ENCODE data around the gene OR10AD1.

Gene OR10AD1

DNA sequence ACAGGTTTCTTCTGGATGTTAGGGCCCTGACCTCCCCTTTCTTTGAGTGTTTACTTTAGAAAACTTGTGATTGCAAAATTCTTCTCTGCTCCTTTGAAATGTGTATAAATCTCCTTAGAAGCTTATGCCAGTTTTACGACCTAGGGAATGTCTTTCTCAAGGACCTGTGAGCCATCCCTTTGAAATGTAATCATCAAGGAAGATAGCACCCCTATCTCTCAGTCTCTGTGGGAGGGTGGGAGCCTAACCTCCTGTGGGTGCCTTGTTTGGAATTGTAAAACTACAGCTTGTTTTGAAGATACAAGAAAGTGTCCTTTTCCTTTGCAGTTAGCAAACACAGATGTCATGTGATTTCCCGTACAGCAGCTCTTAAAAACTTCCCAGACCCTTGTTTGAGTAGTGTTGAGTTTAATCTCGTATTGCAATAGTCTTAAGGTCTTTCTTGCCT lies 3.3 kb downstream of the OR10AD1 start:
- H3K27me3 ChIP-seq (ENCODE audit: control insufficient read depth, low read length): 0 out of 2 replicates have a peak, but pooled peaks cover 3% of the 10 kb centered on the region
- no peak overlapping the region for H3K4me2 ChIP-seq (ENCODE audit: low read length)
- TF ChIP-seq EZH2phosphoT487 (IDR thresholded peaks at IDR 0.05; ENCODE audit: borderline replicate concordance, low read length): no peak
- no peak for TF ChIP-seq CTCF (IDR thresholded peaks at IDR 0.05; ENCODE audit: low read depth, low read length, poor library complexity, severe bottlenecking)
- H3K9me2 ChIP-seq (replicated peaks; ENCODE audit: control insufficient read depth, low read length): no peaks in the 10 kb centered on the region
- no peaks in the 10 kb centered on the region for H3K36me3 ChIP-seq (ENCODE audit: control insufficient read depth, low read length)
- no peaks in the 10 kb centered on the region for H3K9me3 ChIP-seq (ENCODE audit: control insufficient read depth, insufficient read depth, low read length)
- peaks cover 6% of the 10 kb centered on the region for H3K79me2 ChIP-seq (ENCODE audit: control insufficient read depth, low read length)
- peaks cover 23% of the 10 kb centered on the region for H3K4me1 ChIP-seq (ENCODE audit: control insufficient read depth, low read length)
- no peak overlapping the region for H3K27ac ChIP-seq (ENCODE audit: low read depth, low read length)
- no peaks in the 10 kb centered on the region for H3F3A ChIP-seq (ENCODE audit: control insufficient read depth, insufficient read depth)
- no peaks in the 10 kb centered on the region for H4K20me1 ChIP-seq (ENCODE audit: control insufficient read depth, insufficient read depth, low read depth, low read length)
- no peak overlapping the region for H3K4me3 ChIP-seq (ENCODE audit: low read length)

DNA sequence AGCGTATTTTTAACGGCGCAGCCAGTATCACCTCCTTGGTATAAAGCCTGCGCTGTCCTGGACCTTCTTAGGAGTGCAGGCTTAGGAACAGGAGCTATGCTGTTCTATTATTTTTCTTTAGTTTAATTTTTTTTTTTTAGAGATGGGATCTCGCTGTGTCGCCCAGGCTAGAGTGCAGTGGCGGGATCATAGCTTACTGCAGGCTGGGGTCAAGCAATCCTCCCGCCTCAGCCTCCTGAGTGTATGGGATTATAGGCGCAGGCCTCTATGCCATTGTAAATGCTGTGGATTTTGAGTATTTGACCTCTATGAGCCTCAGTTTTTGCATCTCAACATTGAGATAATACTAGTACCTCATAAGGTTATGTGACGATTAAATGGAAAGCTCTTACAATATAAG lies 4.1 kb downstream of the OR10AD1 start:
- TF ChIP-seq EZH2phosphoT487 (IDR thresholded peaks at IDR 0.05; ENCODE audit: borderline replicate concordance, low read length) (no peak), CTCF (IDR thresholded peaks at IDR 0.05; ENCODE audit: low read depth, low read length, poor library complexity, severe bottlenecking) (no peak)
- no peaks in the 10 kb centered on the region for H3K9me3 ChIP-seq (ENCODE audit: control insufficient read depth, insufficient read depth, low read length)
- H3F3A ChIP-seq (ENCODE audit: control insufficient read depth, insufficient read depth): no peaks in the 10 kb centered on the region
- H3K4me1 ChIP-seq (ENCODE audit: control insufficient read depth, low read length): peaks cover 23% of the 10 kb centered on the region
- H4K20me1 ChIP-seq (ENCODE audit: control insufficient read depth, insufficient read depth, low read depth, low read length): no peaks in the 10 kb centered on the region
- no peaks in the 10 kb centered on the region for H3K36me3 ChIP-seq (ENCODE audit: control insufficient read depth, low read length)
- peaks cover 6% of the 10 kb centered on the region for H3K79me2 ChIP-seq (ENCODE audit: control insufficient read depth, low read length)
- no peaks in the 10 kb centered on the region for H3K9me2 ChIP-seq (replicated peaks; ENCODE audit: control insufficient read depth, low read length)
- H3K4me2 ChIP-seq (ENCODE audit: low read length): peak overlapping the region; percentile 94
- no peak overlapping the region for H3K27ac ChIP-seq (ENCODE audit: low read depth, low read length)
- peak overlapping the region; percentile 92 for H3K4me3 ChIP-seq (ENCODE audit: low read length)
- H3K27me3 ChIP-seq (ENCODE audit: control insufficient read depth, low read length): 0 out of 2 replicates have a peak, but pooled peaks cover 6% of the 10 kb centered on the region

DNA sequence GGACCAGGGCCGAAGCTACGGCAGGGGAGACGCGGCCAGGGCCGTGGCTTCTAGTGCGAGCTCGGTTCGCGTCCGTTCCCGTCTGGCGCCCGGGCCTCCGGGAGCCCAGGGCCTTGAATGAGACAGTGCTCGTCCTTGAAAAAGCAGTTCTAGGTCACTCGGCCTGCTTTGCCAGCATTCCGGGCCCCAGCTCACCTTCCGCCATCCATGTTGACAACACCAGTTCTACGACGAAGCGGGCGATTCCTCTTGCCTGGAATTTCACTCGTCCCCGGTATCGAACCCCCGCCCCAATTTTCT lies 4.5 kb downstream of the OR10AD1 start:
- Histone ChIP-seq H3K4me2 (ENCODE audit: low read length) (peak overlapping the region; percentile 94), H4K20me1 (ENCODE audit: control insufficient read depth, insufficient read depth, low read depth, low read length) (no peaks in the 10 kb centered on the region), H3K4me1 (ENCODE audit: control insufficient read depth, low read length) (peaks cover 23% of the 10 kb centered on the region), H3F3A (ENCODE audit: control insufficient read depth, insufficient read depth) (no peaks in the 10 kb centered on the region), H3K4me3 (ENCODE audit: low read length) (peak overlapping the region; percentile 92), H3K36me3 (ENCODE audit: control insufficient read depth, low read length) (no peaks in the 10 kb centered on the region), H3K27me3 (ENCODE audit: control insufficient read depth, low read length) (peaks cover 8% of the 10 kb centered on the region; the same call in 1 of the 2 replicates), H3K27ac (ENCODE audit: low read depth, low read length) (peak overlapping the region; percentile 65), H3K9me2 (replicated peaks; ENCODE audit: control insufficient read depth, low read length) (no peaks in the 10 kb centered on the region), H3K79me2 (ENCODE audit: control insufficient read depth, low read length) (peaks cover 6% of the 10 kb centered on the region), H3K9me3 (ENCODE audit: control insufficient read depth, insufficient read depth, low read length) (no peaks in the 10 kb centered on the region)
- TF ChIP-seq EZH2phosphoT487 (IDR thresholded peaks at IDR 0.05; ENCODE audit: borderline replicate concordance, low read length): no peak
- no peak for TF ChIP-seq CTCF (IDR thresholded peaks at IDR 0.05; ENCODE audit: low read depth, low read length, poor library complexity, severe bottlenecking)
